H9 (cell line): ENCODE measurements around the gene TRERF1. TPM values are rescaled to one million over a fixed set of nuclear protein-coding genes. Genes with fewer than 3 reads are reported as not detected.

Experiments used
- DNase-seq: peaks from one replicate; pipeline ENCODE4 v3.0.0-alpha.2; 2017
- H2AFZ ChIP-seq: one replicate; pipeline ENCODE4 v1.6.1; 2013; ENCODE audit warnings: mild to moderate bottlenecking, low read length, control low read depth, moderate library complexity
- H2AK5ac ChIP-seq: 2 replicates; pipeline ENCODE4 v1.6.1; 2013; ENCODE audit warnings: low read length, control low read depth, mixed read lengths; ENCODE audit not compliant: insufficient read length
- H2BK120ac ChIP-seq: one replicate; pipeline ENCODE4 v1.6.1; 2013; ENCODE audit warnings: low read depth, mild to moderate bottlenecking, low read length, control low read depth, inconsistent platforms; ENCODE audit not compliant: poor library complexity, severe bottlenecking
- H2BK12ac ChIP-seq: 2 replicates; pipeline ENCODE4 v1.6.1; 2013; ENCODE audit warnings: low read length, control low read depth, mixed read lengths, low read depth; ENCODE audit not compliant: insufficient read length
- H2BK15ac ChIP-seq: 2 replicates; pipeline ENCODE4 v1.6.1; 2013; ENCODE audit warnings: low read depth, low read length, control low read depth
- H2BK20ac ChIP-seq: one replicate; pipeline ENCODE4 v1.6.1; 2013; ENCODE audit warnings: low read depth, mild to moderate bottlenecking, low read length, control low read depth, inconsistent platforms; ENCODE audit not compliant: poor library complexity, severe bottlenecking
- H2BK5ac ChIP-seq: 2 replicates; pipeline ENCODE4 v1.6.1; 2013; ENCODE audit warnings: low read length, control low read depth, mixed read lengths; ENCODE audit not compliant: insufficient read length
- H3K14ac ChIP-seq: 2 replicates; pipeline ENCODE4 v1.6.1; 2013; ENCODE audit warnings: low read length, control low read depth; ENCODE audit not compliant: insufficient read depth
- H3K18ac ChIP-seq: 2 replicates; pipeline ENCODE4 v1.6.1; 2013; ENCODE audit warnings: low read depth, mild to moderate bottlenecking, mixed read lengths, low read length, control low read depth; ENCODE audit not compliant: insufficient read length
- H3K23ac ChIP-seq: 2 replicates; pipeline ENCODE4 v1.6.1; 2013; ENCODE audit warnings: low read length, control low read depth, mixed read lengths, low read depth; ENCODE audit not compliant: insufficient read length
- H3K23me2 ChIP-seq: 2 replicates; pipeline ENCODE4 v1.6.1; 2013; ENCODE audit warnings: low read depth, mild to moderate bottlenecking, mixed read lengths, low read length, control low read depth; ENCODE audit not compliant: insufficient read length, poor library complexity, severe bottlenecking
- H3K27ac ChIP-seq: 2 replicates; pipeline ENCODE4 v1.5.1; 2013; ENCODE audit warnings: low read length, control low read depth, mixed read lengths, low read depth; ENCODE audit not compliant: insufficient read length
- H3K27me3 ChIP-seq: 2 replicates; pipeline ENCODE4 v1.6.1; 2013; ENCODE audit warnings: low read length, control low read depth, inconsistent platforms; ENCODE audit not compliant: insufficient read depth
- H3K4ac ChIP-seq: 2 replicates; pipeline ENCODE4 v1.6.1; 2013; ENCODE audit warnings: low read depth, mild to moderate bottlenecking, control low read depth, inconsistent platforms, low read length, moderate library complexity
- H3K4me1 ChIP-seq: 2 replicates; pipeline ENCODE4 v1.6.1; 2013; ENCODE audit warnings: low read length, control low read depth, inconsistent platforms; ENCODE audit not compliant: insufficient read depth
- H3K4me2 ChIP-seq: 2 replicates; pipeline ENCODE4 v1.6.1; 2013; ENCODE audit warnings: low read length, control low read depth, mixed read lengths; ENCODE audit not compliant: insufficient read length, insufficient read depth
- H3K56ac ChIP-seq: 2 replicates; pipeline ENCODE4 v1.6.1; 2013; ENCODE audit warnings: low read depth, mild to moderate bottlenecking, mixed read lengths, low read length, control low read depth; ENCODE audit not compliant: insufficient read length
- H3K79me1 ChIP-seq: 2 replicates; pipeline ENCODE4 v1.6.1; 2013; ENCODE audit warnings: low read depth, mild to moderate bottlenecking, moderate library complexity, low read length, control low read depth, inconsistent platforms; ENCODE audit not compliant: insufficient read depth, poor library complexity, severe bottlenecking
- H3K79me2 ChIP-seq: 2 replicates; pipeline ENCODE4 v1.6.1; 2013; ENCODE audit warnings: low read length, control low read depth, inconsistent platforms; ENCODE audit not compliant: insufficient read depth
- H3K9ac ChIP-seq: 2 replicates; pipeline ENCODE4 v1.6.1; 2013; ENCODE audit warnings: low read length, control low read depth, mixed read lengths; ENCODE audit not compliant: insufficient read length; ENCODE audit errors: extremely low read depth
- H3K9me3 ChIP-seq: one replicate; pipeline ENCODE4 v1.6.1; 2013; ENCODE audit warnings: low read depth, low read length, inconsistent platforms; ENCODE audit not compliant: control insufficient read depth
- H3T11ph ChIP-seq: one replicate; pipeline ENCODE4 v1.6.1; 2013; ENCODE audit warnings: mild to moderate bottlenecking, low read length, control low read depth, inconsistent platforms
- H4K20me1 ChIP-seq: one replicate; pipeline ENCODE4 v1.6.1; 2013; ENCODE audit not compliant: control insufficient read depth, insufficient read length, insufficient read depth
- H4K5ac ChIP-seq: 2 replicates; pipeline ENCODE4 v1.6.1; 2013; ENCODE audit warnings: low read depth, mild to moderate bottlenecking, mixed read lengths, low read length, control low read depth; ENCODE audit not compliant: insufficient read length
- H4K8ac ChIP-seq: replicated peaks from 2 replicates; pipeline ENCODE4 v1.6.1; 2013; ENCODE audit warnings: low read length, control low read depth, mixed read lengths, low read depth; ENCODE audit not compliant: insufficient read length
- H4K91ac ChIP-seq: 2 replicates; pipeline ENCODE4 v1.6.1; 2013; ENCODE audit warnings: low read depth, mild to moderate bottlenecking, moderate library complexity, mixed read lengths, low read length, control low read depth; ENCODE audit not compliant: insufficient read length
- H3K27ac Mint-ChIP-seq, 3 experiments: 2 replicates in 2 of 3; 3 replicates in 1 of 3; pipeline ENCODE4 v1.8.0; 2020 to 2021; ENCODE audit warnings: mixed read lengths in 3 of 3, mild to moderate bottlenecking in 1 of 3, moderate library complexity in 1 of 3
- H3K27me3 Mint-ChIP-seq: 2 replicates; pipeline ENCODE4 v1.8.0; 2021; ENCODE audit warnings: low read depth, mild to moderate bottlenecking, moderate library complexity, mixed read lengths
- H3K36me3 Mint-ChIP-seq, 3 experiments: 2 replicates in 2 of 3; 3 replicates in 1 of 3; pipeline ENCODE4 v1.8.0; 2020 to 2021; ENCODE audit warnings: low read depth in 3 of 3, mixed read lengths in 3 of 3; ENCODE audit not compliant: insufficient read depth in 1 of 3
- H3K4me1 Mint-ChIP-seq, 2 experiments: 2 replicates each; pipeline ENCODE4 v1.8.0; 2020; ENCODE audit warnings: mixed read lengths in 2 of 2
- H3K4me3 Mint-ChIP-seq, 2 experiments: 2 replicates in 1 of 2; 3 replicates in 1 of 2; pipeline ENCODE4 v1.8.0; 2020 to 2021; ENCODE audit warnings: mild to moderate bottlenecking in 2 of 2, mixed read lengths in 2 of 2, moderate library complexity in 1 of 2
- H3K9me3 Mint-ChIP-seq, 2 experiments: 2 replicates in 1 of 2; 3 replicates in 1 of 2; pipeline ENCODE4 v1.8.0; 2020; ENCODE audit warnings: mild to moderate bottlenecking in 2 of 2, mixed read lengths in 2 of 2, moderate library complexity in 1 of 2
- WGBS: extraction: QIAGEN DNeasy Blood & Tissue Kit; methylation state at CpG from one replicate; pipeline ENCODE4 v1.1.7; 2013; ENCODE audit warnings: missing lambda C conversion rate, low lambda C conversion rate, mixed read lengths; ENCODE audit not compliant: insufficient read length; ENCODE audit errors: extremely low coverage; 5-methylcytosine and 5-hydroxymethylcytosine counted together
- total RNA-seq: library from RNA; stranded (reverse); gene quantifications from 2 replicates; pipeline ENCODE4 v1.2.1, GENCODE V29; 2021
- TF ChIP-seq, protein P1 (sequence below): fragments of 200-600 bp; sonication (generic); conservative IDR thresholded peaks from 3 replicates; pipeline ENCODE4 v1.8.0; 2021; ENCODE audit warnings: antibody characterized with exemption, mild to moderate bottlenecking

Gene TRERF1
- total RNA-seq, 1 experiment from 2014 or later = 19.7 TPM

DNA sequence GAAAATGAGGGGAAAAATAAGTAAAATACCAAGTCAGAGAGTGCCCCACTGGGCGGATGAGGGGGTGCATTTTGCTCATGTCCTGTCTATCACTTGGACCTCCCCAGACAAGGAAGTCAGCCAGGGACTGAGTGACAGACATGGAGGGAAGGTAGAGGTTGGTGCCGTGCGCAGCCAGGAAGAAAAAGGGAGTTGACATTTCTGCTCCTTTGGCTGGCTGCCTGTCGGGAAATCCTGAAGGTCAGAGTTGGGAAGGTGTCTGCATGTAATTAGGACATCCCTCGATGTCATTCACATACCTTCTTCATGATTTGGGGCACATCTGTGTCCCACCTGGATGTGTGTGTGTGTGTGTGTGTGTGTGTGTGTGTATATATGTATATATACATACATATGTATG lies 269.6 kb downstream of the TRERF1 start:
- no peak overlapping the region for H3K4me3 Mint-ChIP-seq
- H3K27ac Mint-ChIP-seq = peak overlapping the region in 2 of 3 experiments; percentile 80 to 84; a peak in 4 of 7 replicates
- H3K79me1 ChIP-seq = no peaks in the 10 kb centered on the region
- TF ChIP-seq, protein P1, sequence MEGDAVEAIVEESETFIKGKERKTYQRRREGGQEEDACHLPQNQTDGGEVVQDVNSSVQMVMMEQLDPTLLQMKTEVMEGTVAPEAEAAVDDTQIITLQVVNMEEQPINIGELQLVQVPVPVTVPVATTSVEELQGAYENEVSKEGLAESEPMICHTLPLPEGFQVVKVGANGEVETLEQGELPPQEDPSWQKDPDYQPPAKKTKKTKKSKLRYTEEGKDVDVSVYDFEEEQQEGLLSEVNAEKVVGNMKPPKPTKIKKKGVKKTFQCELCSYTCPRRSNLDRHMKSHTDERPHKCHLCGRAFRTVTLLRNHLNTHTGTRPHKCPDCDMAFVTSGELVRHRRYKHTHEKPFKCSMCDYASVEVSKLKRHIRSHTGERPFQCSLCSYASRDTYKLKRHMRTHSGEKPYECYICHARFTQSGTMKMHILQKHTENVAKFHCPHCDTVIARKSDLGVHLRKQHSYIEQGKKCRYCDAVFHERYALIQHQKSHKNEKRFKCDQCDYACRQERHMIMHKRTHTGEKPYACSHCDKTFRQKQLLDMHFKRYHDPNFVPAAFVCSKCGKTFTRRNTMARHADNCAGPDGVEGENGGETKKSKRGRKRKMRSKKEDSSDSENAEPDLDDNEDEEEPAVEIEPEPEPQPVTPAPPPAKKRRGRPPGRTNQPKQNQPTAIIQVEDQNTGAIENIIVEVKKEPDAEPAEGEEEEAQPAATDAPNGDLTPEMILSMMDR = no peak
- H3K4me2 ChIP-seq = no peak overlapping the region
- WGBS = no CpG with 5 or more reads among the region's 5 CpGs
- peaks cover 2% of the 10 kb centered on the region; the same call in 1 of the 2 replicates for H3K27me3 Mint-ChIP-seq
- no peak overlapping the region for H3K9ac ChIP-seq
- no peak overlapping the region for H3K4ac ChIP-seq
- no peak overlapping the region for H3K23ac ChIP-seq
- no peak overlapping the region for H3T11ph ChIP-seq
- DNase-seq = no peak
- no peaks in the 10 kb centered on the region for H3K79me2 ChIP-seq
- H3K27ac ChIP-seq = no peak overlapping the region
- no peak overlapping the region for H3K14ac ChIP-seq
- no peak overlapping the region for H2AK5ac ChIP-seq
- no peak overlapping the region for H3K18ac ChIP-seq
- H2BK120ac ChIP-seq = no peak overlapping the region
- no peaks in the 10 kb centered on the region for H4K20me1 ChIP-seq
- H4K91ac ChIP-seq = no peak overlapping the region
- no peak overlapping the region for H2BK15ac ChIP-seq
- no peak overlapping the region for H4K5ac ChIP-seq
- no peak overlapping the region for H2BK5ac ChIP-seq
- H2BK20ac ChIP-seq = no peak overlapping the region
- H3K9me3 Mint-ChIP-seq = no peaks in the 10 kb centered on the region
- no peaks in the 10 kb centered on the region; the same call in 1 of the 2 replicates for H3K27me3 ChIP-seq
- no peak overlapping the region for H2BK12ac ChIP-seq
- H3K56ac ChIP-seq = no peak overlapping the region
- no peak overlapping the region for H4K8ac ChIP-seq
- H3K9me3 ChIP-seq = no peaks in the 10 kb centered on the region
- H3K4me1 ChIP-seq = peaks cover 6% of the 10 kb centered on the region; the same call in 1 of the 2 replicates
- no peak overlapping the region for H2AFZ ChIP-seq
- H3K23me2 ChIP-seq = peaks cover 13% of the 10 kb centered on the region
- peaks cover 57 to 78% of the 10 kb centered on the region in 2 experiments for H3K4me1 Mint-ChIP-seq
- H3K36me3 Mint-ChIP-seq = peaks cover 6 to 15% (median 7%) of the 10 kb centered on the region in 3 experiments; a peak in 6 of 7 replicates
